ENCODE results near the gene ROR1.

ROR1 gene

GRCh38 chr1:63909526-63909925, 135.7 kb downstream of the ROR1 start:
- DNase-seq (ENCODE audit: low read depth in 2 of 2): no peak

GRCh38 chr1:63911049-63911448, 137.2 kb downstream of the ROR1 start:
- DNase-seq (ENCODE audit: low read depth in 2 of 2): no peak

DNA sequence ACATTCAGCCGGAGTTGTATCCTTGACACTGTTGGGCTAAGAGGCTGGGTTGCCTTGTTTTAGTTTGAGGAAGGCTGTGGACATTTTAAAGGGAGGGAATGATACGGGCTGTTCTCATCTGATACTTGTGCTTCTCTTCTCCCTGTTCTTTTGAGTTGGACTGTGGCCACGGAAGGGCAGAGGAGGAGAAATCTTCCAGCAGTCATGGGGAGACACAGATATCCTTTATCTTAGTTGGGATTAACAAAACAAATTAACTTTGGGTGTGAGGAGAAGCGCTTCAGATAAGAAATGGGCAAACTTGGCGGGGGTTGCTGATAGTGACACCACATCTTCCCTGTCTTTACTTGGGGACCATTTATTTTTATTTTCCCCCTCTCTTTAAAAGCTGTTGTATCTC, 138.8 kb downstream of the ROR1 start:
- no peak for DNase-seq (ENCODE audit: low read depth in 2 of 2)

GRCh38 chr1:63913533-63913932, 139.7 kb downstream of the ROR1 start:
- DNase-seq (ENCODE audit: low read depth in 2 of 2): no peak

- no peak for DNase-seq (ENCODE audit: low read depth in 2 of 2)
Measured at GRCh38 chr1:63914241-63914640, 140.4 kb downstream of the ROR1 start.

GRCh38 chr1:63914706-63915105, 140.9 kb downstream of the ROR1 start:
- DNase-seq (ENCODE audit: low read depth in 2 of 2): no peak

DNA sequence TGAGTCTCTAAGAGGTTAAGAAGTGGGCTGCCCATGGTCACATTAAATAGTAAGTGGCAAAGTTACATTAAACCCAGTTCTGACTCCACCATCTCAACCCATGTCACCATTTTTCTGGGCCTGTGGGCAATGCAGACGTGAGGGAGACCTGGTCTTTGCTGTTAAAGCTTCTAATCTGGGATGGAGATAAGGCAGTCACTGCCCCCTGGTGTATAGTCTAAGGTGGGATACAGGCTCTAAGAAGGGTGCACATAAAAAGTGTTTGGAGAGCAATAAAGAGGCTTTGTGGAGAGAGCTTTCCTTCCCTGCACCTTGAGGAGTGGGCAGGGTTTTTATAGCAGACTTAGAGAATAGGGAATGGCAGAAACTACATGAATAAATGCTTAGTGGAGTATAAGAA, 141.3 kb downstream of the ROR1 start:
- DNase-seq (ENCODE audit: low read depth in 2 of 2): no peak

DNA sequence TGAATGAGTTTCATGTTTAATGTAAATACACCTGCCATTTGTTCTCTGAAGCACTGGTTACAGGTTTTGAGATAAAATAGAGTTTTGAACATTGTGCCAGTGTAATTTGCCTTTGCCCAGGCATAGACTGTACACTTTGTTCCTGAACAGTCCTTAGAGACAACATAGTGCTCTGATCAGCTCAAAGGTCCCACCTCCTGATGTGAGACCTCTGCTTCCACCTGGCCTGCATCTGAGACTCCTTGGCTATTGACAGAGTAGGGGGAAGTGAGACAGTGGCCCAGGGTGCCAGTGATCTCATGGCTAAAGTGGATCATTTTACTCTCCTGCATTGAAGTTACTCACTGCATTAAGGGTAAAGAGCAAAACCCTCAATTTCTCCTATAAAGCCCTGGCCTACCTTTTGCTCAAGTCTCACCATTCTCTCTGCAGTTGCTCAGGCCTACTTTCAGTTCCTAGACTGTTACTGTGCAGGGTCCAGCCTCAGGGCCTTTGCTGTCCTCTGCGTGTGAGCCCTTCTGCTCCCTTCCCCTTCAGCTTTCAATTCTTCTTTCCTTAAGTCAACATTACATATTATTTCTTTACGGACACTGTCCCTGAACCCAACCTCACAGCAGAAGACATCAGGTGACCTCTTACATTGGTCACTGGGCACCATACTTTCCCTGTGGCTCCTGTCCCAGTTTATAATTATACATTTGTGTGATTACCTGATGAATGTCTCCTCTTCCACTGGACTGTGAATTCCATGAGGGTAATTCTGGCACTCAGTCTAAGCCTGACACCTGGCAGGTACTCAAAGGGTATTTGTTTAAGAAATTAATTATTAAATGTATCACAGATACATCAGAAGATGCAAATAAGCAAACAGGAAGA, 142.9 kb downstream of the ROR1 start:
- DNase-seq (ENCODE audit: low read depth in 2 of 2): no peak

DNA sequence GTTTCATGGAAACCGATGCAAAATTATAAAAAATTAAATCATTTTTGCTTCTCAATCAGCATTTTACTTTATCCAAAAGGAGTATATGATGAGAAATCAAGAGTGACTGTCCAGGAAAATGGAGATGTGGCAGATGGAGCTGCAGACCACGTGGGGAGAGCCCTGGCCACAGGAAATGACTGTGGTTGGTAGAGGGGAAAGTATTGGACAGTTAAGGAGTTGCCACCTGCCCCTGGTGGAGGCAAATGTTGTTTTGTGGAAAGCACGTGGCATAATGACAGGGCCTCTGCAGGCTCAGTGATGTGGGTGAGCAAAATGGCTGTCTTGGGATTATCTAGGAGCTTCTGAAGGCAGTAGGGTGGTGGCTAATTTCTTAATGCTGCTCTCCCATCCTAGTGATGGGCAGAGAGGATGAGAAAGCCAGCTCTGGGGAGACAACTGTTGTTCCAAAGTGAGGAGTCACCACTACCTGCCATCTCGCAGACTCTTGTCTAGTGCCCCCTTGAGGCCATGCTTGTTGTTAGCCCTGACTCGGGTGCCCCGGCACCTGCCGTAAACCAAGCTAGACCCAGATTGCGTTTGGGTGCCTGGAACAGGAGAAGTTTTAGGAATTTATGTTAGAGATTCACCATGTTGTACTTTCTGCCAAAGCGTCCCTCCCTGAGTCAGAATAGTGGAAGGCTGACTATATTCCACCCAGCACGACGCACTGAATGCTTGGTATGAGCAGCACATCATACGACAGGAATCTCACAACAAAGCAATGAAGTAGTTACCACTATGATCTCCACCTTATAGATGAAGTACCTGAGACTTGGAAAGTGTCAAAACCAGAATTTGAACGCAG, 144.0 kb downstream of the ROR1 start:
- DNase-seq (ENCODE audit: low read depth in 2 of 2): peak in 1 of 2 donors; percentile 4

- no peak for DNase-seq (ENCODE audit: low read depth in 2 of 2)
Measured at GRCh38 chr1:63918418-63918945, 144.7 kb downstream of the ROR1 start.

DNA sequence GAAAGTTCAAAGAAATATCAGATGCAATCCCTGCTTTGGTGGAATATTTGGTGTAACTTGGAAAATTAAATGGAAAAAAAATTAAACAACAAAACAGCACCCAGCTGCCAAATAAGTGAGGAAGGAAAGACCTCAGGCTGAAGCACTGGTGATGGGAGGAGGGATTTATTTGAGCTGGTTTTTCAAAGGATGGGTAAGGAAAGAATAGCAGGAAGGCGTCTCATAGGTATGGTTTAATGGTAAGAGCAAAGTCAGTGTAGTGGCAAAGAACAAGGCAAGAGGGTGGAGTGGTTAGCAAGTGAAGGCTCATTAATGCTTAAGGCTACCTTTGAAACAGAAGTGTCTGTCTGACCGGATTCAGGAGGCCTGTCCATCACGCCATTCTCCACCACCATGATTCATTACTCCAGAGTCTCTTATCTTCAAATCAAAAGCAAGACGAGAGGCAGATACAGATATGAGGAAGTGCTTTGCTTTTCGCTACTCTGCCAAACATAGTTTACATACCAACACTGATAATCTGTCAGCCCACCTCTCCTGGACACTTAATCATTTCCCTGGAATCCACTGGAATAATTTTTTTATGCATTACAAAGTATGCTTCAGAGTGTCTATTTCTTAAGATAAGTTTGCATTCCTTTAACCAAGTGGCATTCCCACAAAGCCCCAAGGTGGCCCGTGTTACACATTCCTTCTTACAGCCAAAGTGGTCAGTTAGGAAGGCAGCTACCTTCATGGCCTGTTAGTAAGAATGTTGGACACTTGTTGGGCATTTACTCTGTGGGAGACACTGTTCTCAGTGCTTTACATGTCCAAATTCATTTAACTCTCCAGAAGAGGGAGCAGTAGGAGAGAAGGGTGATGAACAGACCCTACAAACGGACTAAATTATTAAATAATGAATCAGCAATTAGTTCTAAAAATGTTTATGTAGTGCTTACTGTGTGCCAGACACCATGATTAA, 146.6 kb downstream of the ROR1 start:
- DNase-seq (ENCODE audit: low read depth in 2 of 2): no peak

- DNase-seq (ENCODE audit: low read depth in 2 of 2): no peak
Measured at GRCh38 chr1:63921359-63921758, 147.5 kb downstream of the ROR1 start.

- DNase-seq (ENCODE audit: low read depth in 2 of 2): no peak
Measured at GRCh38 chr1:63921802-63922201, 148.0 kb downstream of the ROR1 start.

DNA sequence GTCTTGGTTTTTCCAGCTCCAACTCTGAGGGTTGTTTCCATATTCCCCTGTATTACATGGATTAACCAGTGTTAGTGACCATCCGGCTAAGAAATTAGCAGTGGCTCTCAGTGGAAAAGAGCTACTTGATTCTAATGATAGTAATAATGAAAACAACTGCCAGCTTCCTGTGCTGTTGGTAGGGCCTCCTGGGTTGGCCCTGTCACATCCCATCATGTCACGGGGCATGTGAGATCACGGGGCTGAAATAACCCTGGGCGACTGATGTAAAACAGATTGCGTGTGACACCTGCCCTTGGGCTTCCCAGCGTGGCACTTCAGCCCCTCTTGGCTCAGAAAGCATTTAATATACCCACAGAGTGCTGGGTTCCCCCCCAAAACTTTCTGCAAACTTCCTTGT, 149.0 kb downstream of the ROR1 start:
- DNase-seq (ENCODE audit: low read depth in 2 of 2): no peak

DNA sequence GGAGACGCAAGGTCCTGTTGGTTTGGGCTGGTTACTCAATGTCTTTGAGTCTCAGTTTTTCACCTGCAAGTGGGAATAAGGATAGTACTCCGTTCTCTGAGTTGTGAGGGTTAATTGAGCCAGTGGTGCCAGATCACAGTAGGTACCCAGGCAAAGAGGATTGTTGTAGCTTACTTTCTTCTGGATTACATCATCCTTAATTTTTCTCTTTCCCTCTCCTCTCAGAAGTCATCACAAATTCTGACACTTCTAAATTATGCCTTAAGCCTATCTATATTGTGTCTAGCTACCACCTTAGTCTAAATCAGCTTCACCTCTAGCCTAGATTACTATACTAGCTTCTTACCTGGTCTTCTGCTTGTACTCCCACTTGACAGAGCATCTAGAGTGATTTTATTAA, 149.5 kb downstream of the ROR1 start:
- DNase-seq (ENCODE audit: low read depth in 2 of 2): no peak

- no peak for DNase-seq (ENCODE audit: low read depth in 2 of 2)
Measured at GRCh38 chr1:63924600-63924999, 150.8 kb downstream of the ROR1 start.

DNA sequence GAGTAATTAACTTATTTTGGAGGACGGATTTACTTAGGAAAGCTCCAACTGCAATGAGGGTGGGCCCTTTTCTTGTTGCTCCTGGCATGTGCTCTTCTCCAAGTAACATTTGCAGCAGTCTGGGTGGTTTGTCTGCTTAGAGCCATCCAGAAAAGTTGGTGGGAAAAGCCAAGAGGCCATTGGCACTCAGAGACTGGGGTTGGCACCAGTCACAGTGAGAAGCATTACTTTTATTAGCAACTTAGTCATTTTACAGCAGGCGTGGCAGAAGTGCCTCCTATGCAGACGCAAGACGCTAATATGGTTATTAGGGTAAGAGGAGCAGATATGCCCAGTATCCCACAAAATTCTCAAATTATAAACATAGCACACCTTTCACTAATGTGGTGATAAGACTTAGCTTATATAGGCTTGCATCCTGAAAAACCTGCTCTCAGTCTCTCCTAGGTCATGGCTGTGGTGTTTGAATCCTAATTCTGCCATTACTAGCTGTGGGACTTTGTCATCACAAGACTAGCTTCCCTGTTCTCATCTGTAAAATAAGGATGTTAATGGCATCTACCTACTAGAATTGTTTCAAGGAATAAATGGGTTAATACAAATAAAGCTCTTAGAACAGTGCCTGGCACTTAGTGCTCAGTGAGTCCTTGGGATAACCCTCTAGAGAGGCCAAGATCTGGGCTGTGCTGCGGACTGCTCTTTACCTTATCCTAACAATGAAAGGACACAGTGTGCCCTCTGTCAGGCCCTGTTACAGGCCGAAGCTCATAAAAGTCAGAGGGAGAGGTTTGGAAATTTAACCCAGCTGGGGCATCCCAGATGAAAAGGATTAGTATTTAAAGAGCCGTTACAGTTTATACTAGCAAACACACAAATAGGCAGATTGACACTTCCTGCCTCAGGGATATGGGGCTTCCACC, 154.6 kb downstream of the ROR1 start:
- no peak for DNase-seq (ENCODE audit: low read depth in 2 of 2)

DNA sequence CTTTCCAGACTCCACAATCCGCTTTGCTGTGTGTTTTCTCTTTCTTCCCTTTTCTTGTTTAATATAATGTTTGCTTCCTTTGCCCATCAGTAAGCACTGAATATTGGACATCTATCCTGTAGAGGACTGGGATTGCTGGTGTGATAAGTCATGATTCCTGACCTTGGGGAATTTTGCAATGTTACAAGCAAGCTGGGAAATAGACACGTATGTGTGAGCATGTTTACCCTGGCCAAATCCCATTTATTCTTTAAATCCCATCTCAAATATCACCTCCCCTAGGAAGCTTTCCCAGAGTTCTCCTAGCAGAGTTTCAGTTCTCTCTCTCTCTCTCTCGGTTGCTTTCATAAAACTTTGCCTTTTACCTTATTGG, 155.3 kb downstream of the ROR1 start:
- no peak for DNase-seq (ENCODE audit: low read depth in 2 of 2)

DNA sequence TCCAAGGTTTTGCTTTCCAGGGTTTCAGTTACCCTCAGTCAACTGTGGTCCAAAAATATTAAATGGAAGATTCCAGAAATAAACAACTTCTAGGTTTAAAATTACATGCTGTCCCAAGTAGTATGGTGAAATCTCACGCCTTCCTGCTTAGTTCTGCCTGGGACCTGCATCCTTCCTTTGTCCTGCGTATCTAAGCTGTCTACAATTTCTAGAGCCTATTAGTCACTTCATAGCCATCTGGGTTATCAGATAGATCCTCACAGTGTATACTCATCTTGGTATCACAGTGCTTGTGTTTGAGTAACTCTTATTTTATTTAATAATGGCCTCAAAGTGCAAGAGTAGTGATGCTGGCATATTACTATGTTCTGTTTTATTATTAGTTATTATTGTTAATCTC, 157.7 kb downstream of the ROR1 start:
- no peak for DNase-seq (ENCODE audit: low read depth in 2 of 2)

DNA sequence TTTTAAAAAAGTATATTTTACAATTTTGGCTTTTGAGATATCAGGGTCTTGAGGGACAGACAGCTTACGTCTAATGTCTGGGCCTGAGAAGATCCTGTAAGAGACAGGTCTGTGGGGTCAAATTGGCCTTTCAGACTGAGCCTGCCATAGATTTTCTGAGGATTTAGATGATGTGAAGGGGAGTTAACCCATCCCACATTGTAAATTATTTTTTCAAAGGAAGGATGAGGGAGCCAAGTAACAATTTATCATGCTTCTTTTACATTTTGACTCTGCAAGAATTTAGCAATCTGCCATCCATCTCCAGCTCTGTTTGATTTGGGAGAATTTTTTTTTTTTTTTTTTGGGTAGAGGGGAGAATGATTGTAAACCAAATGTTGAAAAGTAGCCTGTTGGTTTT, 160.9 kb downstream of the ROR1 start:
- DNase-seq (ENCODE audit: low read depth in 2 of 2): no peak

GRCh38 chr1:63935143-63935542, 161.3 kb downstream of the ROR1 start:
- no peak for DNase-seq (ENCODE audit: low read depth in 2 of 2)
